Esophagus squamous epithelium (tissue), 4 donors: ENCODE data around the gene OR2A12.

ENCODE experiments used
- CTCF ChIP-seq, 6 experiments: fragments of 450-650 bp in 4 of 6; fragments of 200-600 bp in 2 of 6; sonication (generic) in 2 of 6; IDR thresholded peaks; one replicate each; pipeline ENCODE4 v1.5.1; 2016 to 2019; ENCODE audit warnings: antibody characterized with exemption in 6 of 6, mild to moderate bottlenecking in 4 of 6, moderate library complexity in 4 of 6
- POLR2A ChIP-seq, 4 donors: fragments of 450-650 bp; IDR thresholded peaks; one replicate each; pipeline ENCODE4 v1.6.1; 2017; ENCODE audit warnings: antibody characterized with exemption in 4 of 4, mild to moderate bottlenecking in 4 of 4, moderate library complexity in 3 of 4

- TF ChIP-seq CTCF (IDR thresholded peaks at IDR 0.05), result no peak
- TF ChIP-seq POLR2A (IDR thresholded peaks at IDR 0.05), result no peak
These were observed at the start of gene OR2A12 for GRCh38 chr7:144085978-144086377.
